Lung microvascular endothelial cell (primary cell): Measurements from ENCODE around the gene WDR86. TPM values are rescaled to one million over a fixed set of nuclear protein-coding genes. Genes with fewer than 3 reads are reported as not detected.
A peak's percentile ranks its signal among the peaks of the same experiment; 100 is the strongest.

Experiments used
- DNase-seq, 2 donors: peaks; one replicate each; pipeline versions ENCODE4 v3.0.0 to v3.0.0-alpha.2; 2010; ENCODE audit warnings: low read depth in 2 of 2
- total RNA-seq: library from RNA; depleted of rRNA; stranded (reverse); fragments of >200 nt; gene quantifications from 2 replicates; pipeline ENCODE4 v1.2.1, GENCODE V29; 2014

The WDR86 gene
- total RNA-seq, 1 donor from 2014 or later: not detected

- no peak for DNase-seq
Observed at GRCh38 chr7:151380199-151381097, 29.4 kb downstream of the WDR86 start.

DNA sequence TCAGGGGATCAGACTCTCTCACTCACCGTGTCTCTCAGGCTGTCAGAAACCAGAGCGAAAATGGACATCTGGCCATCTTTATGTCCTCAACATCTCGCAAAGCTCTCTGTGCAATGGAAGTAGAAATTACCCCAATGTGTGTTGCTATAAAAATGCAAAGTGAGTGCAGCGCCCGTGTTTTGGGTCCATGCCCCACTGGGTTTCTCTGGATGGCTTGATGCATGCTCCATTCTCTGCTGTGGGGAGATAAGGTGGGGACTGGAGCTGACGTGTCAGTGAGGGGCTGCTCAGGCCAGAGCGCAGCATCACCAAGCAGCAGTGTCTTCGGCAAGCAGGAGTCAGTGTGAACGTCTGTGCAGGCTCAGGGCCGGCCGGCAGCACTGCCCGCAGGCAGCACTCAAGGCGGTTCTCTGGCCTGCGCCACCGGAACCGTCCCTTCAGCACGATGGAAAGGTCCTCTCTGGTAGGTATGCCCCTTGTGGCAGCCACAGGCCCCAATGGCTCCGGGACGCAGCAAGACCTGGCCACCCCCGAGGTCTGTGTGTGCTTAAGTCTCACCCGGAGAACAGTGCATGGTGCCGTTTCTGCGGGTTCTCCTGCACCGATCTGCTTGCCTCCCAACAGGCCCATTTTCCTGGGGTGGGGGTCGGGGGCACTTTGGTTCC lies 30.2 kb downstream of the WDR86 start:
- DNase-seq: no peak

- no peak for DNase-seq
Observed at GRCh38 chr7:151379193-151379520, 30.7 kb downstream of the WDR86 start.

GRCh38 chr7:151378496-151379192 lies 31.2 kb downstream of the WDR86 start:
- DNase-seq: no peak

DNA sequence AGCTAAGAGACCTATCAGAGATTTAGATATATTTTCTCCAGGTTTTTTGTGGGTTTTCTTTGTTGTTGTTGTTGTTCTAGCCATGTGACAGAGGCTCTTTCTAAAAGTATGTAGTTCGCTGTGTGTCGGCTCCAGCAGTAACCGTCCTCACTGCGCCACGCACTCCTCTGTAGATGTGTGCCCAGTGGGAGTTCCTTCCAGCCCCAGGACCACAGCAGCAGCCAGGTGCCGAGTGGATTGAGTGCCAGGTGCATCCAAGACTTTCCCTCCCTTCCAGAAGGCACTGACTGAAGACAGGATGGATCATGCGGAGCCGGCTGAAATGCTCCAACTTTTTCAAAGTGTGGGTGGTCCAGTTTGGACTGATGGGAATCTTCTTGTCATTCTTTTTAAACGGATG lies 31.8 kb downstream of the WDR86 start:
- DNase-seq: no peak

DNA sequence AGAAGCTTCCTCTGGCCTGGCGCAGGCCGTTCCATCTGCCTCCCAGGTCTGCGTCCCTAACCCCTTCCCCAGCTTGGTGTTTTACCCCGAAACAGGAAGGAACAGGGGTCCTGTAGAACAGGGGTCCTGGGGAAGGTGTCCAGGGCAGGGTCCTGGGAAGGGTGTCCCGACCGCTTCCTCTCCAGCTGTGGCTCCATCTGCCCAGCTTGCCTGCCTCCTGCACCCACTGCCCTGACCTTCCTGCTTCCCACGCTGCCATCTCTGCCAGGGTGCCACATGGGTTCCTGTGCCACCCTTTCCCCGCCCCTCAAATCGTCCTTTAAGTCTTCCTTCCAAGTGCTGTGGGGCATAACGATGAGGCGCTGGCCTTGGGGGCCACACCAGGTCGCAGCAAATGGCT lies 32.4 kb downstream of the WDR86 start:
- DNase-seq: no peak

DNA sequence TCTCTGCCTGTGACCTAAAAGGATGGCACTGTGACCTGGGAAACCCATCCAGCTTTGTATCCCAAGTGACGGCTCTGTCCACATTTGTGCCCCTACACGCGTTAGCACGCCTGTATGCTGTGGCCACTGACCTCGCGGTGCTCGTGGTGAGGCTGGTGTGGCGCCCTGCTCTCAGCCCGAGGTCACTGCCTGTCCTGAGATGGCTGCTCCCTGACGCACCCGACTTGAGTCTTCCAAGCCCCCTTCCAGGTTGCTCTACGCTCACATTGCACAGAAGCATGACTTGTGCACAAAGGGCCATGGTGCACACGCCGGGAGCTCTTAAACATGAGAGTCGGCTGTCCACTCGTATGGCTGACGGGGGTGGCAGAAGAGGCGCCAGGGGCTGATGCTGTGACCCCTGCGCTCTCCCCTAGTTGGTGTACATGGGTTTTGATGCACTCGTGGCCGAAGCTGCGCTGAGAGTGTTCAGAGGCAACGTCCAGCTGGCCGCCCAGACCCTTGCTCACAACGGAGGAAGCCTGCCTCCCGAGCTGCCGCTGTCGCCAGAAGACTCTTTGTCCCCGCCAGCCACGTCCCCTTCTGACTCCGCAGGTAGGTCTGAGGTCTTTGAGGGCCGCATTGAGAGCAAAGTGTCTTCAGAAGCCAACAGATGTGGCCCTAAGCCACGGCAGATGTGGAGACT lies 33.5 kb downstream of the WDR86 start:
- no peak for DNase-seq

- DNase-seq: no peak
Observed at GRCh38 chr7:151375530-151376217, 34.2 kb downstream of the WDR86 start.

- DNase-seq: no peak
Observed at GRCh38 chr7:151374726-151375125, 35.1 kb downstream of the WDR86 start.

DNA sequence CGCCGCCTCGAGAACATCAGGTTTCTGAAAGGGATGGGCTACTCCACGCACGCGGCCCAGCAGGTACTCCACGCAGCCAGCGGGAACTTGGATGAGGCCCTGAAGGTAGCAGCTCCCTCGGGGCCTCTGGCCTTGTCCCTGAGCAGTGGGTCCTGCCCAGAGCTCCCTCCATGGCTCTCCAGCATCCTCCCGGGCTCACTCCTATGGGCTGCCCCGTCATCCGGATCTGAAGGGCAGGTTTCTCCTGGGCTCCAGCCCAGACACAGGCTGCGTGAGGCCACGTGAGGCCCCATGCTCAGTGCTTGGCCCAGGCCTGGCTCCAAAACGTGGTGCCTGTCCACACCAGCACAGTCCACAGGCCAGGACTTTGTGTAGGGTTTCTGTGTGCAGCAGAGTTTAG lies 35.7 kb downstream of the WDR86 start:
- DNase-seq: no peak

DNA sequence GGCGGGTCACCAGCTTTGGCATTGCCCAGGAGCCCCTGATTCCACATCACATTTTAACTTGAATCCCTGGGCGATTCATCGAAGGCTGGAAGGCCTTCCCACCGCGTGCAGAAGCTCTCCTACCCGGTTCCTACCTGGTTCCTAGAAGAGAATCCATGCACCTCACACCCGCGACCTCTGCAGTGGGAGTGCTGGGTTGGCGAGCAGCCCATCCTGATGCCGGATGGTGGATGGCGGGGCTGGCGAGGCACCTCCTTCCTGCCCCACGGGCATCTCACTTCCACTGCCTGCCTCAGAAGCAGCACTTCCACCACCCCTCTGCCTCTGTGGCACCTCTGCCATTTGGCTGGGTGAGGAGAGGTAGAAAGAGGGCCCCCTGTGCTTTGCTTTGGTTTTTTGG lies 36.2 kb downstream of the WDR86 start:
- no peak for DNase-seq

GRCh38 chr7:151372612-151373265 lies 37.1 kb downstream of the WDR86 start:
- DNase-seq: no peak

- DNase-seq: no peak
Observed at GRCh38 chr7:151371266-151371665, 38.6 kb downstream of the WDR86 start.

DNA sequence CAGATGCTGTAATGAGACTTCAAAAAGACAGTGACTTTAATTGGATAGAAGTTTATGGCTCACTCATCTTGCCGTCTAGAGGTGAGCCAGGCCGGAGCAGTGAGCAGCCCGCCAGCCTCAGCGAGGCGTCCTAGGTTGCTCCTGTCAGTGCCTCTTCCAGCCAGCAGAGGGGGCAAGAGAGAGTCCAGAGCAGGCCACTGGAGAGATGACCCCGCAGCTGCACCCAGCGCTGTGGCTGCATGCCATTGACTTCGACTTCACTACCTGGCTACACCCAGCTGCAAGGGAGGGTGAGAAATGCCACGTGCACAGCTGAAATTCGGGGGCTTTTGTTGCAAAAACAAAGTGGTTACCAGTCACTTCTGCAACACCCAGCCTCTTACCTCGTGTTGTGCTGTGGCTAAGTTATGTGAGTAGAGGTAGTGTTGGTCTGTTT lies 41.7 kb downstream of the WDR86 start:
- DNase-seq: peak; percentile 75 to 83

GRCh38 chr7:151367284-151367683 lies 42.6 kb downstream of the WDR86 start:
- DNase-seq: no peak

DNA sequence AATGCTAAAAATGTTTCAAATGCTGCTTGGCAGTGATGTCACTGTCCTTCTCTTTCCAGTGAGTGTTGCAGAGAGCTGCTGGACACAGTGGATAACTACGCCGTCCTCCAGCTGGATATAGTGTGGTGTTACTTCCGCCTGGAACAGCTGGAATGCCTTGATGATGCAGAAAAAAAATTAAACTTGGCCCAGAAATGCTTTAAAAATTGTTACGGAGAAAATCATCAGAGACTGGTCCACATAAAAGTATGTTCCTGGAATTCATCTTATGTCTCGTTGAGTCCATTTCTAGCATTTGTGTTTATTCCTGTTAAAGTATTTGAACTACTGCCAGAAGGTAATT lies 43.0 kb downstream of the WDR86 start:
- DNase-seq: no peak

DNA sequence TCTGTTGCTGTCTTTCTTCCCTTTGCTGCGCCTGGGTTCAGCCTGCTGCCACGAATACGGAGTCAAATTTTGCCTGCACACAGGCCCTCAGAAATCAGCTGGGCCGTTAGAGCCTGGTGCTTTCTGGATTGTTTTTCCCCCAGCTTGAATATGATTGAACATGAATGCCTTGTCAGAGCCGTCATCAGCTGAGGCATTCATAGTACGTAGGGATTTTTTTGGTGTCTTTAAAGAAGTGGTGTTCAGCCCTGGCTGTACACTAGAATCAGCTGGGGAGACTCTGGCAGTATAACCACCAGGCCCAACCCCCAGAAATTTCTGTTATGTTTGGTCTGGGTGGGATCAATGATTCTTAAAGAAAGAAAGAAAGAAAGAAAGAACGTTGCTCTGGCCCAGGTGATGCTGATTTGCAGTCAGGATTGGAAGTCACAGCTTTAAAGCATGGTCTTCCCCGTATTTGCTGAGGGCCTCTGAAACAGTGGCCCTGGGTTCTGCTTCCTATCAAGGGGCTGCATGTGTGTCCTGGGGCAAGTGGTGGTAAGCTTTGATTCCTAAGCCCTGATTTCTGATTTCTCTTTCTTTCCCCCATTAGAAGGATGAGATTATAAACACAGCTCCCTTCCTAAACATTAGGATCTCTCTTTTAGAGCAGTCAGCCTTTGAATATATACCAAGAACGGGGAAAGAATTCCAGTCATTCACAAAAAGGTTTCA lies 43.5 kb downstream of the WDR86 start:
- no peak for DNase-seq

GRCh38 chr7:151363182-151363581 lies 46.7 kb downstream of the WDR86 start:
- no peak for DNase-seq

GRCh38 chr7:151361193-151361959 lies 48.5 kb downstream of the WDR86 start:
- DNase-seq: no peak
